Endothelial cell of umbilical vein (primary cell): Measurements from ENCODE around the gene NAV2.

Source experiments
- CTCF ChIP-seq, 2 donors: IDR thresholded peaks; 1 replicate in 1 of 2; 2 replicates in 1 of 2; pipeline ENCODE4 v1.5.1; 2011; ENCODE audit warnings: low read length in 2 of 2, mild to moderate bottlenecking in 2 of 2, moderate library complexity in 2 of 2, control low read depth in 1 of 2, inconsistent platforms in 1 of 2, low read depth in 1 of 2; ENCODE audit not compliant: insufficient read depth in 1 of 2; ENCODE audit errors: extremely low read depth in 1 of 2
- POLR2A ChIP-seq: IDR thresholded peaks from 2 replicates; pipeline ENCODE4 v1.6.1; 2012; ENCODE audit warnings: low read depth, mild to moderate bottlenecking, control low read depth, low read length
- POLR2AphosphoS5 ChIP-seq: IDR thresholded peaks from 2 replicates; pipeline ENCODE4 v1.6.1; 2012; ENCODE audit warnings: low read depth, mild to moderate bottlenecking, control low read depth, low read length, moderate library complexity; ENCODE audit not compliant: insufficient read depth

DNA sequence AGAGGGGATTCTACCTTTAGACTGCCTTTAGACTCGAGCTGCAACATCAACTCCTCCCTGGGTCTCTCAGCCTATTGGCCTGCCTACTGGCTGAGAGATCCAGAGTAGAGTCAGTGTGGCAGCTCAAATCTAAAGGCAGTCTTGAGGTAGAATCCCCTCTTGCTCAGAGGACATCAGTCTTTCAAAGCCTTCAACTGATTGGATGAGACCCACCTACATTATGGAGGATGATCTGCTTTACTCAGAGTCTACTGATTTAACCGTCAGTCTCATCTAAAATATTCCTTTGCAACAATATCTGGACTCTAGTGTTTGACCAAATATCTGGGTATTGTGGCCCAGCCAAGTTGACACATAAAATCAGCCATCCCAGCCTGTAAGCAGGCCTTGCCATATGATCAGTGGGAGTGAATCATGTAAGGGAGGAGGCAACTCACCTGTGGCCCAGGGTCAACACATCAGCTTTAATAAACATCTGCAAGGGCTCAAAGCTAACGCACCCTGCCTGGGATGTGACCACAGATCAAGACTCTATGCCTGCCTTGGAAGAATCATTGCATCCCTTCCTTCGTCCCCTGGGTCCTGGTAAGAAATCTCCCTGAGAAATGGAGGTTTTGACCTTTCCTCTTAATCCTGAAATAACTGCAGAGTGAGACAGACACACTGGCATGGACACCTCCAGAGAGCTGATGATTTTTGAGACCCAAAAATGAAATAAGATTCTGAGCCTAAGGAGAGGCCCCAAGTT lies 249.6 kb downstream of the NAV2 start:
- no peak for TF ChIP-seq CTCF (IDR thresholded peaks at IDR 0.05; ENCODE audit: extremely low read depth in 1 of 2, insufficient read depth in 1 of 2, low read depth in 1 of 2, low read length in 2 of 2)
- no peak for TF ChIP-seq POLR2AphosphoS5
- TF ChIP-seq POLR2A = no peak
